Gastroesophageal sphincter (tissue), 4 donors: ENCODE measurements around the gene LGALS3BP. TPM values are rescaled to one million over a fixed set of nuclear protein-coding genes. Genes with fewer than 3 reads are reported as not detected.

Source experiments
- ATAC-seq: fragments of 150-250 bp; one replicate; pipeline ENCODE4 v1.9.1; 2016; ENCODE audit warnings: mild to moderate bottlenecking, moderate library complexity
- H3K27ac ChIP-seq, 4 donors: fragments of 200-600 bp; sonication (generic) in 3 of 4; 1 replicate in 3 of 4; 2 replicates in 1 of 4; pipeline ENCODE4 v1.5.1; 2016 to 2019
- H3K27me3 ChIP-seq: fragments of 200-600 bp; sonication (generic); one replicate; pipeline ENCODE4 v1.5.1; 2019
- H3K36me3 ChIP-seq, 2 donors: fragments of 200-600 bp; sonication (generic); one replicate each; pipeline ENCODE4 v1.5.1; 2019; ENCODE audit warnings: control low read depth in 1 of 2
- H3K4me1 ChIP-seq, 3 donors: fragments of 200-600 bp; sonication (generic); 1 replicate in 2 of 3; 2 replicates in 1 of 3; pipeline ENCODE4 v1.5.1; 2016 to 2019; ENCODE audit warnings: control low read depth in 2 of 3
- H3K4me3 ChIP-seq, 2 donors: fragments of 200-600 bp; sonication (generic); one replicate each; pipeline ENCODE4 v1.5.1; 2019; ENCODE audit warnings: mild to moderate bottlenecking in 1 of 2, moderate library complexity in 1 of 2
- H3K9me3 ChIP-seq, 3 donors: fragments of 200-600 bp; sonication (generic); one replicate each; pipeline ENCODE4 v1.5.1; 2017 to 2019; ENCODE audit warnings: control low read depth in 2 of 3
- EP300 ChIP-seq: sonication (generic); formaldehyde crosslinking; IDR thresholded peaks from one replicate; pipeline ENCODE4 v1.6.1; 2017; ENCODE audit warnings: antibody characterized with exemption, mild to moderate bottlenecking
- POLR2A ChIP-seq, 2 donors: fragments of 450-650 bp; IDR thresholded peaks; one replicate each; pipeline ENCODE4 v1.6.1; 2017; ENCODE audit warnings: antibody characterized with exemption in 2 of 2, mild to moderate bottlenecking in 2 of 2, moderate library complexity in 1 of 2
- POLR2AphosphoS5 ChIP-seq: sonication (generic); formaldehyde crosslinking; IDR thresholded peaks from one replicate; pipeline ENCODE4 v1.6.1; 2017; ENCODE audit warnings: antibody characterized with exemption
- WGBS, 2 donors: methylation state at CpG; one replicate each; pipeline ENCODE4 v1.1.5; 2018; ENCODE audit warnings: low coverage in 1 of 2; 5-methylcytosine and 5-hydroxymethylcytosine counted together
- total RNA-seq, 4 donors: library from RNA; depleted of rRNA; stranded (reverse); fragments of >200 nt; gene quantifications; one replicate each; pipeline ENCODE4 v1.1.0, GENCODE V29; 2016
- TF ChIP-seq, protein P1 (sequence below), 4 experiments: fragments of 200-600 bp in 2 of 4; fragments of 450-650 bp in 2 of 4; sonication (generic) in 1 of 4; IDR thresholded peaks; one replicate each; pipeline ENCODE4 v1.5.1; 2017 to 2019; ENCODE audit warnings: antibody characterized with exemption in 4 of 4, mild to moderate bottlenecking in 2 of 4, moderate library complexity in 2 of 4

Gene LGALS3BP
- total RNA-seq, 4 donors from 2014 or later, result 101 to 260 (median 166) TPM

DNA sequence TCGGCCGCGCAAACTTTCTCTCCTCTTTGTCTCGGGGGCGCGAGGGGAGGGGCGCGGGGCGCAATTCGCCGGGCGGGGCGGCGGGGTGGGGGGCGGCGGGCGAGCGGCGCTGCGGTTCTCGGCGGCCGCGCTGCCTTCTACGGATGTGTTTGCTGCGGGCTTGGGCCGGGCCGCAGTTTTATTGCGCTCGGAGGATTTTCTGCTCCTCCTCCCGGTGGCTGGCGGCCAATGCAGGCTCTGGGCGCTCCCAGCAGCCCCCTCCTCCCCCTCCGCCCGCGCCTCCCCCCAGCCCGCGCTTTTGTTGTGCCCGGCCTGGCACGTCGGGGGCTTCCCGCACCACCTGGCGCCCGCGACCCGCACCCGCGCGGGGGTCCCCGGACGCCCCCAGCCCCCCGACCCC, 54.5 kb downstream of the LGALS3BP start, which contains the start of gene TIMP2:
TSS of gene TIMP2 (minus strand) at position 154 of the 400 bp plus-strand sequence. CDS start 299 bp downstream, outside the sequence.
- no CpG with 5 or more reads among the region's 52 CpGs for WGBS, 2 donors
- peaks cover 0 to 67% (median 37%) of the 10 kb centered on the region in 3 donors for H3K4me1 ChIP-seq

DNA sequence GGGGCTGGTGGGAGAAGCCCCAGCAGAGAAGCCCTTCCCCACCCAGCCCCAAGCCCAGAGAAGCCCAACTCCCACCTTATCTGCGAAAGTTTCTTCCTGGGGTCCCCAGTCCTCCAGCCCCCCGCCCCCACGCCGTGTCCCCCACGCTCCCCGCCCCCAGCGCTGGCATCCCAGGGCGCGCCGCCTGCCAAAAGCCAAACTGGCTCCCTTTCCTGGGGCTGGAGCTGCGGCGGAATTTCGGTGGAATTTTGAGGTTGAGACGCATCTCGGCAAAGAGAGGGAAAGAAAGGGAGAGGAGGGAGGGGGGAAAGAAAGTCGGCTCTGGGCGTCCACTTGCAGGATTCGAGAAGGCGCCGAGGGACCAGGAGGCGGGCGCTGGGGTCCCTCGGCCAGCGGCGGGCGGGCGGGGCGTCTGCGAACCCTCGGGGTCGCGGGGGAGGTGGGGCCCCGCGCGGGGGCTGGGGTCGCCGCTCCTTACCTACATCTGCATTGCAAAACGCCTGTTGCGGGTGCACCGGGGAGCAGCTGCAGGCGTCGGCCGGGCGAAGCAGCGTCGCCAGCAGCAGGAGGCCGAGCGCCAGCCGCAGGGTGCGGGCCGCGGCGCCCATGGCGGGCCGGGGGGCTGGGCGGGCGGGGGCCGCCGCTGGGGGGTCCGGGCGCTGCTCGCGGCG, 55.1 kb downstream of the LGALS3BP start:
- no peaks in the 10 kb centered on the region for H3K27me3 ChIP-seq
- no CpG with 5 or more reads among the region's 64 CpGs for WGBS, 2 donors
- no peaks in the 10 kb centered on the region for H3K9me3 ChIP-seq
- no peak for ATAC-seq
- TF ChIP-seq POLR2A (IDR thresholded peaks at IDR 0.05) (no peak), POLR2AphosphoS5 (peak; percentile 57), EP300 (no peak)
- TF ChIP-seq, protein P1, sequence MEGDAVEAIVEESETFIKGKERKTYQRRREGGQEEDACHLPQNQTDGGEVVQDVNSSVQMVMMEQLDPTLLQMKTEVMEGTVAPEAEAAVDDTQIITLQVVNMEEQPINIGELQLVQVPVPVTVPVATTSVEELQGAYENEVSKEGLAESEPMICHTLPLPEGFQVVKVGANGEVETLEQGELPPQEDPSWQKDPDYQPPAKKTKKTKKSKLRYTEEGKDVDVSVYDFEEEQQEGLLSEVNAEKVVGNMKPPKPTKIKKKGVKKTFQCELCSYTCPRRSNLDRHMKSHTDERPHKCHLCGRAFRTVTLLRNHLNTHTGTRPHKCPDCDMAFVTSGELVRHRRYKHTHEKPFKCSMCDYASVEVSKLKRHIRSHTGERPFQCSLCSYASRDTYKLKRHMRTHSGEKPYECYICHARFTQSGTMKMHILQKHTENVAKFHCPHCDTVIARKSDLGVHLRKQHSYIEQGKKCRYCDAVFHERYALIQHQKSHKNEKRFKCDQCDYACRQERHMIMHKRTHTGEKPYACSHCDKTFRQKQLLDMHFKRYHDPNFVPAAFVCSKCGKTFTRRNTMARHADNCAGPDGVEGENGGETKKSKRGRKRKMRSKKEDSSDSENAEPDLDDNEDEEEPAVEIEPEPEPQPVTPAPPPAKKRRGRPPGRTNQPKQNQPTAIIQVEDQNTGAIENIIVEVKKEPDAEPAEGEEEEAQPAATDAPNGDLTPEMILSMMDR (IDR thresholded peaks at IDR 0.05), result no peak
- peaks cover 0 to 73% (median 40%) of the 10 kb centered on the region in 3 donors for H3K4me1 ChIP-seq
- H3K4me3 ChIP-seq, result peak overlapping the region; percentile 89 to 90
- peak overlapping the region; percentile 98 to 100 (median 100) for H3K27ac ChIP-seq
- no peaks in the 10 kb centered on the region for H3K36me3 ChIP-seq

More for the DNA sequence above, 54.5 kb downstream of the LGALS3BP start, which contains the start of gene TIMP2:
- no peaks in the 10 kb centered on the region for H3K27me3 ChIP-seq
- no peaks in the 10 kb centered on the region for H3K9me3 ChIP-seq
- H3K27ac ChIP-seq, result peak within 1 kb of the TSS; percentile 98 to 100 (median 100)
- TF ChIP-seq POLR2AphosphoS5 (peak; percentile 97), POLR2A (IDR thresholded peaks at IDR 0.05) (peak; percentile 80), EP300 (no peak)
- TF ChIP-seq, protein P1 (IDR thresholded peaks at IDR 0.05), result peak in 2 of 4 experiments; percentile 26 to 39
- peak; percentile 85 for ATAC-seq
- no peaks in the 10 kb centered on the region for H3K36me3 ChIP-seq
- H3K4me3 ChIP-seq, result peak within 1 kb of the TSS; percentile 89 to 90

DNA sequence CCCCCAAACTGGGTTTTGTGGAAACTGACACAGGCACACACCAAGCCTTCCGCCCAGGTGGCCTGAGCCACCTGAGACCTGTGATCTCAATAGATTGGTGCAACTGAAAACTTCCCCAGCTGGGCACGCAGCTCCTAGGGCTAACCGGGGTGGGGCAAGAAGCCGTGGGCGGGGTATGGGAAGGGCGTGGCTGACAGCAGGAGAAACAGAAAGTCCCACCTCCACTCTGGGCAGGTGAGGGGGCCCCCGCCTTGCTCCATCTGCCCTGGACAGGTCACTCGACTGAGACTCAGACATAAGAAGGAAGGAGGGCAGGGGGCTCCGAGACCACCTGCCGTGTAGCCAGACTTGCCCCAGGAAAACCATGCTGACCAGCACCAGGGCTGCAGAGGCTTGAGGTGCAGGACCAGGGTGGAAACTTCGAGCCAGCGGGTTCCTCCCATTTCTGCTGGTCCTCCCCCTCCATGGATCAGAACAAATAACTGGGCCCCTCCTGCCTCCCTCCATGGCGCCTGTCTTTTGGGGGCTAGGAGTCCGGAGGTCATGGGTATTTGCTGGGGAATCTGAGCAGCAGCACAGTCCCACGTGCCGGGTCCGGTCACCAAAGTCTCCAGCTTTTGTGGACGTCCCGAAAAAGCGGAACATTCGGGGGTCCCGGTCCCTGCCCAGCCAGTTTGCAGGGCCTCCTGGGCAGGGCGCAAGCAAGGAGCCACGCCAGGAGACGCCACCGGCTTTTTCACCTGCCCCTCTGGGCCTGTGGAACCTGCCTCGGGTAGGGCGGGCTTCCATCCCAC, 55.9 kb downstream of the LGALS3BP start:
- ATAC-seq, result no peak
- Histone ChIP-seq H3K4me3 (peak overlapping the region; percentile 89 to 90), H3K27me3 (no peaks in the 10 kb centered on the region), H3K9me3 (no peaks in the 10 kb centered on the region), H3K4me1 (peaks cover 0 to 81% (median 43%) of the 10 kb centered on the region in 3 donors), H3K36me3 (no peaks in the 10 kb centered on the region), H3K27ac (peak overlapping the region; percentile 82 to 100 (median 98))
- TF ChIP-seq, protein P1 (IDR thresholded peaks at IDR 0.05), result no peak
- no peak for TF ChIP-seq POLR2A (IDR thresholded peaks at IDR 0.05)
- WGBS, 2 donors, result 0 to 20% methylated on average over 1 to 4 of the region's 28 CpGs

DNA sequence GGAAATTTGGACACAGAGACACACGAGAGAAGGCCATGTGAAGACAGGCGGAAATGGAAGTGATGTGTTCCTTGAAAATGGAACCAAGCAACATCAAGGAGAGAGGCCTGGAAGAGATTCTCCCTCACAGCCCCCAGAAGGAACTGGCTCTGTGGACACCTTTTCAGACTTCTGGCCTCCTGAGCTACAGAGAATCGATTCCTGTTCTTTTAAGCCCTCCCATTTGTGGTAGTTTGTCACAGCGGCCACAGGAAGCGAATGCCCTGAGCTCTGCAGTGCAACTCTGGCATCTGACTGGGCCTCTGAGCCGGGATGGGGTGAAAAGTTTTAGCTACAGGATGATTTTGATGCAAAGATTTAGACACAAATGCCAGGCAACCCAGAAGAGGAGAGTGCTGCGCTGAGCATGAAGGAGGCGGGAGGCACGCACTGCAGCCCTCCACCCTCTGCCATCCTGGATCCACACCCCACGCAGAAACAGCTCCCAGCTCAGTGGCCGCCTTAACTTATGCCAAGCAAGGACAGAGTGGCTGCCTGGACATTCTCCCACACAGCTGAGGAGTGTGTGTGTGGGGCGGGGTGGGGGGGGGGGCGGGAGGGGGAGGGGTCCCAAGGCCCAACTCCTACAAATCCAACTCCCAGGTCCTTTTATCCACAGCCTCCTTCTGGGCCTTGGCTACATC, 56.8 kb downstream of the LGALS3BP start:
- TF ChIP-seq POLR2A (IDR thresholded peaks at IDR 0.05) (no peak), POLR2AphosphoS5 (no peak)
- 10 to 52% methylated on average over 2 of the region's 13 CpGs for WGBS, 2 donors
- no peaks in the 10 kb centered on the region for H3K36me3 ChIP-seq
- H3K27ac ChIP-seq, result peak overlapping the region; percentile 82 to 100 (median 98)
- peak overlapping the region; percentile 89 to 90 for H3K4me3 ChIP-seq
- ATAC-seq, result no peak
- no peaks in the 10 kb centered on the region for H3K9me3 ChIP-seq
- H3K27me3 ChIP-seq, result no peaks in the 10 kb centered on the region
- H3K4me1 ChIP-seq, result peaks cover 0 to 90% (median 51%) of the 10 kb centered on the region in 3 donors

DNA sequence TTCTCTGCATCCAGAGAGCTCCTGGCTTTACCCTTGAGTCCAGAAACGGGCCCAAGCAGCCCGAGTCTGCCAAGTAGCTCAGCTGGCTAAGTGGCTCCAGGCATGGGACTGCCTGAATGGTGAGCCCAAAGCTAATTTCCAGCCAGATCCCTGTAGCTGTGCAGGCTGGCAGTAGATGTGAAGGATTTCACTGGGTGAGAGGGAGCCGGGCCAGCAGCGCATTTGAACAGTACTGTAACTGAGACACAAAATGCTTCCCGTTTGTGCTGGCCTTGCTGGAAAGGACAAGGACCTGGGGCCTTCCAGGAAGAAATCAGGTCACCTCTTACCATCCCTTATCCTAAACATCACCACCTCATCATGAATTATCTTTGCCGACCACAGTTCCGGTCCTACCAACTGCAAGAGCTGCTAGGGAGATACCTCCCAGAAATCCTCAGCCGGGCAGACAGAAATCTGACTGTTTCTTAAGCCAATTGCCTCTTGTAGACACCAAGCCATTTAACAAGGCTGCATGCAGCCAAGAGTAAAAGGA, 58.2 kb downstream of the LGALS3BP start:
- Histone ChIP-seq H3K27me3 (no peaks in the 10 kb centered on the region), H3K4me3 (no peak overlapping the region), H3K27ac (peak overlapping the region in 3 of 4 donors; percentile 98 to 100 (median 99)), H3K36me3 (no peaks in the 10 kb centered on the region), H3K9me3 (no peaks in the 10 kb centered on the region), H3K4me1 (peaks cover 0 to 92% (median 63%) of the 10 kb centered on the region in 3 donors)
- no peak for ATAC-seq
- WGBS, 2 donors, result 18 to 28% methylated on average over 3 to 5 of the region's 8 CpGs
- no peak for TF ChIP-seq EP300
- TF ChIP-seq POLR2AphosphoS5, result peak; percentile 48

Other genes starting within 250 kb of the LGALS3BP start
- gene CYTH1, start 197.7 kb downstream of the LGALS3BP start, total RNA-seq, result 10 to 100 TPM; 26.9 to 38.0 (median 31.0) TPM
- 10 to 100 TPM; 26.6 to 44.0 (median 34.6) TPM for gene USP36, start 139.1 kb downstream of the LGALS3BP start, total RNA-seq
- 1 to 10 TPM; 1.6 to 9.0 (median 3.8) TPM for gene CEP295NL, start 76.7 kb downstream of the LGALS3BP start, total RNA-seq
- 100 to 1,000 TPM; 172 to 315 (median 211) TPM for gene TIMP2, start 54.5 kb downstream of the LGALS3BP start, total RNA-seq
- 10 to 100 TPM; 11.2 to 30.1 (median 21.6) TPM for gene CANT1, start 29.8 kb upstream of the LGALS3BP start, total RNA-seq
- gene C1QTNF1, start 44.2 kb upstream of the LGALS3BP start, total RNA-seq, result 10 to 100 TPM; 50.8 to 76.5 (median 72.3) TPM
- gene ENGASE, start 94.9 kb upstream of the LGALS3BP start, total RNA-seq, result 10 to 100 TPM in 3 of 4 donors, 1 to 10 TPM in 1; 8.3 to 46.5 (median 16.2) TPM